A673 (cell line): ENCODE data around the gene STK38L. TPM values are rescaled to one million over a fixed set of nuclear protein-coding genes. Genes with fewer than 3 reads are reported as not detected.

ENCODE experiments used
- BruUV-seq: library from RNA; stranded (reverse); fragments of 400-500 nt; replicated peaks from 2 replicates; lab custom pipeline; 2021; lab: Mats Ljungman, UMichigan
- CTCF ChIA-PET: fragments of 300-600 bp; sonication (Branson Sonifier 250); formaldehyde crosslinking; loops from one replicate; lab custom pipeline; 2022; ENCODE audit warnings: antibody characterized with exemption; lab: Charles Lee
- POLR2A ChIA-PET: fragments of 300-600 bp; sonication (Branson Sonifier 250); formaldehyde crosslinking; loops from one replicate; lab custom pipeline; 2022; ENCODE audit warnings: antibody characterized with exemption; ENCODE audit not compliant: low non-redundant PET; lab: Charles Lee
- DNase-seq: peaks from one replicate; pipeline ENCODE4 v3.0.0-alpha.2; 2015; ENCODE audit warnings: low spot score
- H3K27ac ChIP-seq: fragments of 200-600 bp; sonication (generic); 2 replicates; pipeline ENCODE4 v1.5.1; 2016; ENCODE audit warnings: mixed run types, low read depth, mild to moderate bottlenecking, mixed read lengths, antibody characterized with exemption, low read length; ENCODE audit not compliant: poor library complexity, severe bottlenecking
- H3K27me3 ChIP-seq: fragments of 200-600 bp; sonication (generic); replicated peaks from 2 replicates; pipeline ENCODE4 v1.6.1; 2017; ENCODE audit warnings: mixed run types, low read depth, mild to moderate bottlenecking, mixed read lengths, antibody characterized with exemption, low read length; ENCODE audit not compliant: insufficient read depth, poor library complexity
- H3K36me3 ChIP-seq: fragments of 200-600 bp; sonication (generic); 2 replicates; pipeline ENCODE4 v1.6.1; 2016; ENCODE audit warnings: mixed run types, mild to moderate bottlenecking, mixed read lengths, antibody characterized with exemption, low read length; ENCODE audit not compliant: insufficient read depth, poor library complexity, severe bottlenecking
- H3K4me1 ChIP-seq: fragments of 200-600 bp; sonication (generic); 2 replicates; pipeline ENCODE4 v1.6.1; 2017; ENCODE audit warnings: mixed run types, mild to moderate bottlenecking, mixed read lengths, antibody characterized with exemption, low read length; ENCODE audit not compliant: insufficient read depth, poor library complexity, severe bottlenecking
- H3K4me3 ChIP-seq: fragments of 200-600 bp; sonication (generic); 2 replicates; pipeline ENCODE4 v1.5.1; 2016; ENCODE audit warnings: low read depth, mixed run types, mild to moderate bottlenecking, mixed read lengths, low read length; ENCODE audit not compliant: poor library complexity, severe bottlenecking
- H3K9me3 ChIP-seq: fragments of 200-600 bp; sonication (generic); 2 replicates; pipeline ENCODE4 v1.6.1; 2016; ENCODE audit warnings: mixed run types, low read depth, mild to moderate bottlenecking, mixed read lengths, antibody characterized with exemption, low read length; ENCODE audit not compliant: poor library complexity, severe bottlenecking
- EZH2 ChIP-seq: fragments of 200-600 bp; sonication (generic); IDR thresholded peaks from 2 replicates; pipeline ENCODE4 v1.6.1; 2017; ENCODE audit warnings: borderline replicate concordance, low read depth, mild to moderate bottlenecking, mixed read lengths, antibody characterized with exemption, low read length; ENCODE audit not compliant: poor library complexity, severe bottlenecking
- intact Hi-C: fragments of 100-400 bp; cut with micrococcal nuclease; formaldehyde crosslinking; loops from one replicate; pipeline ENCODE4 v1.10.0; 2022; ENCODE audit not compliant: unreplicated experiment
- total RNA-seq: library from RNA; stranded (reverse); gene quantifications from 2 replicates; pipeline ENCODE4 v1.2.3, GENCODE V29; 2021
- TF ChIP-seq, protein P1 (sequence below): fragments of 300-800, 200-600 bp; sonication (generic); conservative IDR thresholded peaks from 2 replicates; pipeline ENCODE4 v1.5.1; 2017; ENCODE audit warnings: low read depth, mild to moderate bottlenecking, antibody characterized with exemption, low read length, moderate library complexity, mixed read lengths

Gene STK38L
- total RNA-seq, 1 experiment from 2014 or later = 21.0 TPM

DNA sequence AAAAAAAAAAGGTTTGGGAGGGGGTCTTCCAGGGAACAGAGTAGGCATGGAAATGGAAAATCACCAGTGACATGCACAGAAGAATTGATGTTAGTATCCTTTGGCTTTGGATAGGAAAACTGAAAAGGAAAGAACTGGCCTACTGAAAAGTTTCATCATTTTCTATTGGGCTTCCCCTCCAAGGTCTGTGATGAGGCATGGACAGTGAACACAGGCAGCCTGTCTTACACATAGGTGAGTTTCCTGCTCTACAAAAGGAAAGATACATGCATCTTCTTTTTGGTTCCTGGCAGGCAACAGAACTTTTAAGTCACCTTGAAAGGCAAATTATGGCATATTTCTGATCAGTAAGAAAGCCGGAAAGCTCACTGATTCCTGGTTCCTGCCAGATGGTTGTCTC lies 94.4 kb downstream of the STK38L start:
- intact Hi-C loops = no loop called here
- ChIA-PET POLR2A (no interaction called here), CTCF (no interaction called here)
- no TSS peak for BruUV-seq
- TF ChIP-seq, protein P1, sequence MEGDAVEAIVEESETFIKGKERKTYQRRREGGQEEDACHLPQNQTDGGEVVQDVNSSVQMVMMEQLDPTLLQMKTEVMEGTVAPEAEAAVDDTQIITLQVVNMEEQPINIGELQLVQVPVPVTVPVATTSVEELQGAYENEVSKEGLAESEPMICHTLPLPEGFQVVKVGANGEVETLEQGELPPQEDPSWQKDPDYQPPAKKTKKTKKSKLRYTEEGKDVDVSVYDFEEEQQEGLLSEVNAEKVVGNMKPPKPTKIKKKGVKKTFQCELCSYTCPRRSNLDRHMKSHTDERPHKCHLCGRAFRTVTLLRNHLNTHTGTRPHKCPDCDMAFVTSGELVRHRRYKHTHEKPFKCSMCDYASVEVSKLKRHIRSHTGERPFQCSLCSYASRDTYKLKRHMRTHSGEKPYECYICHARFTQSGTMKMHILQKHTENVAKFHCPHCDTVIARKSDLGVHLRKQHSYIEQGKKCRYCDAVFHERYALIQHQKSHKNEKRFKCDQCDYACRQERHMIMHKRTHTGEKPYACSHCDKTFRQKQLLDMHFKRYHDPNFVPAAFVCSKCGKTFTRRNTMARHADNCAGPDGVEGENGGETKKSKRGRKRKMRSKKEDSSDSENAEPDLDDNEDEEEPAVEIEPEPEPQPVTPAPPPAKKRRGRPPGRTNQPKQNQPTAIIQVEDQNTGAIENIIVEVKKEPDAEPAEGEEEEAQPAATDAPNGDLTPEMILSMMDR = no peak
- no peak for TF ChIP-seq EZH2
- no peak for DNase-seq
- no peaks in the 10 kb centered on the region for H3K4me1 ChIP-seq
- no peak overlapping the region for H3K4me3 ChIP-seq
- H3K9me3 ChIP-seq = no peaks in the 10 kb centered on the region
- no peaks in the 10 kb centered on the region for H3K27me3 ChIP-seq
- no peak overlapping the region for H3K27ac ChIP-seq
- no peaks in the 10 kb centered on the region for H3K36me3 ChIP-seq

DNA sequence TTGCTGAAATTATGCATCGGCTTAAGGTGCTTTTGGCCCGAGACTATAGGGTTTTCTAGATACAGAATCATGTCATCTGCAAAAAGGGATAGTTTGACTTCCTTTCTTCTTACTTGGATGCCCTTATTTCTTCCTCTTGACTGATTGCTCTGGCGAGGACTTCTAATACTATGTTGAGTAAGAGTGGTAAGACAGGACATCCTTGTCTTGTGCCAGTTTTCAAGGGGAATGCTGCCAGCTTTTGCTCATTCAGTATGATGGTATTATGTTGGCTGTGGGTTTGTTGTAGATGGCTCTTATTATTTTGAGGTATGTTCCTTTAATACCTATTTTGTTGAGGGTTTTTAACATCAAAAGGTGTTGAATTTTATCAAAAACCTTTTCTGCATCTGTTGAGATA lies 96.9 kb downstream of the STK38L start:
- BruUV-seq = no TSS peak
- TF ChIP-seq EZH2 = no peak
- TF ChIP-seq, protein P1 = no peak
- POLR2A ChIA-PET = interaction anchor here (0.7 kb wide), 1 partner anchor 359 kb away, joined by 4 read pairs; no protein-coding TSS in a partner anchor
- H3K9me3 ChIP-seq = no peaks in the 10 kb centered on the region
- no peaks in the 10 kb centered on the region for H3K27me3 ChIP-seq
- H3K4me3 ChIP-seq = no peak overlapping the region
- no peaks in the 10 kb centered on the region for H3K36me3 ChIP-seq
- H3K27ac ChIP-seq = no peak overlapping the region
- H3K4me1 ChIP-seq = no peaks in the 10 kb centered on the region
- CTCF ChIA-PET = no interaction called here
- intact Hi-C loops = no loop called here
- DNase-seq = no peak

DNA sequence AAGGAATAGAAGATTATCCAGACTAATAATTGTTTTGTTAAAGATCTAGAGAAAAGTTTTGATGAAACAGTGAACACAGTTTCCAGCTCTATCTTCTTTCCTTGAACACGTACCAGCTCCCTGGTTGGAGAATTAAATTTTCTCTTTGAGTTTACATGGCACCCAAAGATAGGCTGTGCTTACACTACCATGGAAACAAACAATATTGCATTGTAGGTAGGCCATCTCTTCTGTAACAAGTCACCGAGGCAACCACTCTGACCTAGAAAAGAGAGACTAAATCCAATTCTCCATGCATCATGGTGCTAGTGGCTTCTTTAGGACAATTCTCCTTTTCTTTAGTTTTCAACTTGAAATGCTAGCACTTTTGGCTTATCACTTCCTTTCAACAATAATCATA lies 98.5 kb downstream of the STK38L start:
- no peak for DNase-seq
- no peaks in the 10 kb centered on the region for H3K9me3 ChIP-seq
- TF ChIP-seq EZH2 = no peak
- TF ChIP-seq, protein P1 = no peak
- BruUV-seq = no TSS peak
- H3K27me3 ChIP-seq = no peaks in the 10 kb centered on the region
- H3K27ac ChIP-seq = no peak overlapping the region
- POLR2A ChIA-PET = no interaction called here
- H3K4me3 ChIP-seq = no peak overlapping the region
- H3K36me3 ChIP-seq = no peaks in the 10 kb centered on the region
- intact Hi-C loops = no loop called here
- H3K4me1 ChIP-seq = no peaks in the 10 kb centered on the region
- CTCF ChIA-PET = no interaction called here
